ENCODE data around the gene PDHA1.

PDHA1 gene

GRCh38 chrX:19375546-19375945 lies 31.8 kb downstream of the PDHA1 start:
- FAIRE-seq, result no peak

GRCh38 chrX:19377799-19378198 lies 34.1 kb downstream of the PDHA1 start:
- no peak for FAIRE-seq
- DNase-seq (ENCODE audit: low spot score), result no peak

More at GRCh38 chrX:19375546-19375945, 31.8 kb downstream of the PDHA1 start:
- no peak for DNase-seq (ENCODE audit: low spot score)

- FAIRE-seq, result no peak
- no peak for DNase-seq (ENCODE audit: low spot score)
Observed at GRCh38 chrX:19381326-19381725, 37.6 kb downstream of the PDHA1 start.

- peak; percentile 6 for DNase-seq (ENCODE audit: low spot score)
- FAIRE-seq, result no peak
Observed at GRCh38 chrX:19382555-19383145, 38.9 kb downstream of the PDHA1 start.

- FAIRE-seq, result no peak
- no peak for DNase-seq (ENCODE audit: low spot score)
Observed at GRCh38 chrX:19386679-19387078, 43.0 kb downstream of the PDHA1 start.

- DNase-seq (ENCODE audit: low spot score) (no peak), FAIRE-seq (no peak)
Observed at GRCh38 chrX:19388064-19388679, 44.4 kb downstream of the PDHA1 start.

GRCh38 chrX:19388741-19389140 lies 45.0 kb downstream of the PDHA1 start:
- no peak for DNase-seq (ENCODE audit: low spot score)
- FAIRE-seq, result no peak

- DNase-seq (ENCODE audit: low spot score) (no peak), FAIRE-seq (no peak)
Observed at GRCh38 chrX:19389227-19389845, 45.6 kb downstream of the PDHA1 start.

- FAIRE-seq, result no peak
Observed at GRCh38 chrX:19392078-19392477, 48.4 kb downstream of the PDHA1 start.

GRCh38 chrX:19392703-19393102 lies 49.0 kb downstream of the PDHA1 start:
- FAIRE-seq (no peak), DNase-seq (ENCODE audit: low spot score) (no peak)

More at GRCh38 chrX:19392078-19392477, 48.4 kb downstream of the PDHA1 start:
- no peak for DNase-seq (ENCODE audit: low spot score)

GRCh38 chrX:19403696-19404095 lies 60.0 kb downstream of the PDHA1 start:
- DNase-seq (ENCODE audit: low spot score), result no peak
- no peak for FAIRE-seq

GRCh38 chrX:19410259-19410658 lies 66.5 kb downstream of the PDHA1 start:
- DNase-seq (ENCODE audit: low spot score) (no peak), FAIRE-seq (no peak)

Measured in urothelium cell line (cell line).